Endothelial cell of umbilical vein (primary cell): ENCODE data around the gene HECTD4.
"Not testable (repeated sequence)": the region's sequence is repeated elsewhere in the genome, so short reads cannot be mapped to it uniquely, and the experiment has no call there.

ENCODE experiments used
- POLR2A ChIP-seq: IDR thresholded peaks from 2 replicates; pipeline ENCODE4 v1.6.1; 2012; ENCODE audit warnings: low read depth, mild to moderate bottlenecking, control low read depth, low read length
- TF ChIP-seq, protein P1 (sequence below), 2 donors: IDR thresholded peaks; 1 replicate in 1 of 2; 2 replicates in 1 of 2; pipeline ENCODE4 v1.5.1; 2011; ENCODE audit warnings: low read length in 2 of 2, mild to moderate bottlenecking in 2 of 2, moderate library complexity in 2 of 2, control low read depth in 1 of 2, inconsistent platforms in 1 of 2, low read depth in 1 of 2; ENCODE audit not compliant: insufficient read depth in 1 of 2; ENCODE audit errors: extremely low read depth in 1 of 2

DNA sequence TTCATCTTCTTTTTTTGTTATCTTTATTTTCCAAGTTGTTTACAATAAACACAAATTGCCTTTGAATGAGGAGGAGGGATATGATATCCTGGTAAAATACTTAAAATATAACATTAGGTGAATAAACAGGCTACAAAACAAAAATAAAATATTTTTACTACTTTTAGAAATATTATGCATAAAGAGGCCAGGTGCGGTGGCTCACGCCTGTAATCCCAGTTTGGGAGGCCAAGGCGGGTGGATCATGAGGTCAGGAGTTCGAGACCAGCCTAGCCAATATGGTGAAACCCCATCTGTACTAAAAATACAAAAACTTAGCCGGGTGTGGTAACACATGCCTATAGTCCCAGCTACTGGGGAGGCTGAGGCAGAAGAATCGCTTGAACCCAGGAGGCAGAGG, 33.3 kb downstream of the HECTD4 start:
- TF ChIP-seq, protein P1, sequence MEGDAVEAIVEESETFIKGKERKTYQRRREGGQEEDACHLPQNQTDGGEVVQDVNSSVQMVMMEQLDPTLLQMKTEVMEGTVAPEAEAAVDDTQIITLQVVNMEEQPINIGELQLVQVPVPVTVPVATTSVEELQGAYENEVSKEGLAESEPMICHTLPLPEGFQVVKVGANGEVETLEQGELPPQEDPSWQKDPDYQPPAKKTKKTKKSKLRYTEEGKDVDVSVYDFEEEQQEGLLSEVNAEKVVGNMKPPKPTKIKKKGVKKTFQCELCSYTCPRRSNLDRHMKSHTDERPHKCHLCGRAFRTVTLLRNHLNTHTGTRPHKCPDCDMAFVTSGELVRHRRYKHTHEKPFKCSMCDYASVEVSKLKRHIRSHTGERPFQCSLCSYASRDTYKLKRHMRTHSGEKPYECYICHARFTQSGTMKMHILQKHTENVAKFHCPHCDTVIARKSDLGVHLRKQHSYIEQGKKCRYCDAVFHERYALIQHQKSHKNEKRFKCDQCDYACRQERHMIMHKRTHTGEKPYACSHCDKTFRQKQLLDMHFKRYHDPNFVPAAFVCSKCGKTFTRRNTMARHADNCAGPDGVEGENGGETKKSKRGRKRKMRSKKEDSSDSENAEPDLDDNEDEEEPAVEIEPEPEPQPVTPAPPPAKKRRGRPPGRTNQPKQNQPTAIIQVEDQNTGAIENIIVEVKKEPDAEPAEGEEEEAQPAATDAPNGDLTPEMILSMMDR (IDR thresholded peaks at IDR 0.05; ENCODE audit: extremely low read depth in 1 of 2, insufficient read depth in 1 of 2, low read depth in 1 of 2, low read length in 2 of 2): not testable (repeated sequence)
- TF ChIP-seq POLR2A: not testable (repeated sequence)
